DND-41 (cell line): Measurements from ENCODE around the gene C19orf73.
A peak's percentile ranks its signal among the peaks of the same experiment; 100 is the strongest.

Experiments
- ATAC-seq: fragments of 200-7000 bp; cut with Tn5 transposase; 3 replicates; pipeline ENCODE4 v1.9.1; 2021; ENCODE audit warnings: low read depth; ENCODE audit not compliant: insufficient read depth
- DNase-seq: peaks from one replicate; pipeline ENCODE4 v3.0.0-alpha.2; 2020
- H2AFZ ChIP-seq: 2 replicates; pipeline ENCODE4 v1.6.0; 2012; ENCODE audit warnings: low read depth, low read length
- H3K27ac ChIP-seq: 2 replicates; pipeline ENCODE4 v1.5.1; 2012; ENCODE audit warnings: low read length, inconsistent platforms
- H3K27me3 ChIP-seq: fragments of 200-600 bp; sonication (generic); 2 replicates; pipeline ENCODE4 v1.6.0; 2012; ENCODE audit warnings: low read length, mild to moderate bottlenecking, inconsistent platforms; ENCODE audit not compliant: insufficient read depth, poor library complexity
- H3K36me3 ChIP-seq: 2 replicates; pipeline ENCODE4 v1.5.1; 2012; ENCODE audit warnings: low read length, inconsistent platforms; ENCODE audit not compliant: insufficient read depth
- H3K4me1 ChIP-seq: 2 replicates; pipeline ENCODE4 v1.5.1; 2012; ENCODE audit warnings: mild to moderate bottlenecking, low read length; ENCODE audit not compliant: insufficient read depth
- H3K4me2 ChIP-seq: 2 replicates; pipeline ENCODE4 v1.6.0; 2012; ENCODE audit warnings: mild to moderate bottlenecking, moderate library complexity, low read length, inconsistent platforms; ENCODE audit not compliant: insufficient read depth
- H3K4me3 ChIP-seq, 2 experiments: fragments of 200-600 bp in 1 of 2; shearing (Covaris generic) in 1 of 2; 2 replicates each; pipeline ENCODE4 v1.5.1; 2012 to 2016; ENCODE audit warnings: inconsistent platforms in 2 of 2, low read length in 2 of 2, mild to moderate bottlenecking in 2 of 2, low read depth in 1 of 2, moderate library complexity in 1 of 2
- H3K79me2 ChIP-seq: 2 replicates; pipeline ENCODE4 v1.6.0; 2012; ENCODE audit warnings: low read length, inconsistent platforms; ENCODE audit not compliant: insufficient read depth
- H3K9ac ChIP-seq: 2 replicates; pipeline ENCODE4 v1.6.0; 2012; ENCODE audit warnings: low read depth, mild to moderate bottlenecking, inconsistent platforms, low read length, moderate library complexity
- H3K9me3 ChIP-seq: 2 replicates; pipeline ENCODE4 v1.5.1; 2012; ENCODE audit warnings: low read length, moderate library complexity, mild to moderate bottlenecking, inconsistent platforms; ENCODE audit not compliant: insufficient read depth, severe bottlenecking
- H4K20me1 ChIP-seq: 2 replicates; pipeline ENCODE4 v1.6.0; 2012; ENCODE audit warnings: low read length; ENCODE audit not compliant: insufficient read depth
- CTCF ChIP-seq: IDR thresholded peaks from 2 replicates; pipeline ENCODE4 v1.5.1; 2012; ENCODE audit warnings: borderline replicate concordance, low read length, moderate library complexity, mild to moderate bottlenecking; ENCODE audit not compliant: poor library complexity, severe bottlenecking; ENCODE audit errors: extremely low read depth
- EZH2 ChIP-seq: IDR thresholded peaks from 3 replicates; pipeline ENCODE4 v1.6.1; 2012; ENCODE audit warnings: borderline replicate concordance, low read depth, mild to moderate bottlenecking, moderate library complexity, low read length, inconsistent platforms; ENCODE audit not compliant: severe bottlenecking

Gene C19orf73

GRCh38 chr19:49113762-49114629, 4.9 kb downstream of the C19orf73 start, which contains the start of gene LIN7B:
LIN7B (plus strand) TSS chr19:49114370; CDS start chr19:49114405, 35 bp downstream.
- DNase-seq (peak; percentile 79), ATAC-seq (peak; percentile 67)
- Histone ChIP-seq H4K20me1 (peaks cover 13% of the 10 kb centered on the region), H3K9ac (peak within 1 kb of the TSS; percentile 69), H3K9me3 (no peaks in the 10 kb centered on the region), H3K4me2 (peak within 1 kb of the TSS; percentile 96), H2AFZ (peak within 1 kb of the TSS; percentile 95), H3K27ac (peak within 1 kb of the TSS; percentile 67), H3K4me3 (peak within 1 kb of the TSS; percentile 44 to 65; a peak in 3 of 4 replicates), H3K4me1 (peaks cover 48% of the 10 kb centered on the region), H3K27me3 (no peaks in the 10 kb centered on the region), H3K36me3 (peaks cover 13% of the 10 kb centered on the region), H3K79me2 (peaks cover 12% of the 10 kb centered on the region)
- TF ChIP-seq EZH2 = no peak
- TF ChIP-seq CTCF = peak; percentile 77

DNA sequence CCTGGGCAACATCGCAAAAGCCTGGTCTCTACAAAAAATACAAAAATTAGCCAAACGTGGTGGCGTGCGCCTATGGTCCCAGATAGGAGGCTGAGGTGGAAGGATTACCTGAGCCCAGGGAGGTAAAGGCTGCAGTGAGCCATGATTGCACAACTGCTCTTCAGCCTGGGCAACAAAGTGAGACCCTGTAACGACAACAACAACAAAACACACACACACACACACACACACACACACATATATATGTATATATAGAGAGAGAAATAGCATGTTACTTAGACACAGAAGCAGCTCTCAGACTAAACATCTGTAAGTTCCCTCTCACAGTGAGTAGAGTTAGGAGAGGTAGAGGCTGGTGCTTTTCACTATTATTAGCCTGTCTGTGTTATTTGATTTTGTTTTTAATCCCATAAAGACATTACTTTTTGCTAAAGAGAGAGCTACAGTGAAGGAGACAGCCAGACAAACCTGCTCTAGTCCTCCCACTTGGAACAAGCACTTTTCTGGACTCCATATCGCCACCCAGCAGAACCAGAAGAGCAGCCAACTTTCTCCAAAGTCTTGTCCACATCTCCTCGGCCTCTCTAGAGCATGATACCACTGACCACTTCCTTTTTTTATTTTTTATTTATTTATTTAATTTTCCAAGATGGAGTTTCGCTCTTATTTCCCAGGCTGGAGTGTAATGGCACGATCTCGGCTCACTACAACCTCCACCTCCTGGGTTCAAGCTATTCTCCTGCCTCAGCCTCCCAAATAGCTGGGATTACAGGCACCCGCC, 7.5 kb downstream of the C19orf73 start:
- H3K9me3 ChIP-seq = no peaks in the 10 kb centered on the region
- no peak overlapping the region for H3K4me2 ChIP-seq
- H3K79me2 ChIP-seq = no peaks in the 10 kb centered on the region
- DNase-seq (no peak), ATAC-seq (no peak)
- no peak overlapping the region for H3K9ac ChIP-seq
- H3K27ac ChIP-seq = no peak overlapping the region
- H3K36me3 ChIP-seq = peaks cover 39% of the 10 kb centered on the region
- H2AFZ ChIP-seq = no peak overlapping the region
- TF ChIP-seq EZH2 (no peak), CTCF (no peak)
- peaks cover 30% of the 10 kb centered on the region for H3K4me1 ChIP-seq
- H3K27me3 ChIP-seq = no peaks in the 10 kb centered on the region
- no peak overlapping the region for H3K4me3 ChIP-seq
- peaks cover 34% of the 10 kb centered on the region for H4K20me1 ChIP-seq

- Histone ChIP-seq H4K20me1 (peaks cover 43% of the 10 kb centered on the region), H3K9me3 (no peaks in the 10 kb centered on the region), H3K27me3 (no peaks in the 10 kb centered on the region), H3K4me2 (no peak overlapping the region), H3K27ac (no peak overlapping the region), H3K36me3 (peaks cover 43% of the 10 kb centered on the region), H3K9ac (no peak overlapping the region), H3K4me1 (peaks cover 24% of the 10 kb centered on the region), H3K79me2 (no peaks in the 10 kb centered on the region), H3K4me3 (no peak overlapping the region), H2AFZ (no peak overlapping the region)
- TF ChIP-seq CTCF = no peak
- no peak for TF ChIP-seq EZH2
- DNase-seq (no peak), ATAC-seq (no peak)
Measured at GRCh38 chr19:49110567-49110966, 8.4 kb downstream of the C19orf73 start.
